Measurements from ENCODE around the gene PDE4B. TPM values are rescaled to one million over a fixed set of nuclear protein-coding genes. Genes with fewer than 3 reads are reported as not detected.

PDE4B gene
- total and polyA plus RNA-seq, 10 of the 15 experiments (the other 5 are each of a cell fraction or from before 2014, with no cell fraction given), result 3.0 to 13.2 (median 5.7) TPM

DNA sequence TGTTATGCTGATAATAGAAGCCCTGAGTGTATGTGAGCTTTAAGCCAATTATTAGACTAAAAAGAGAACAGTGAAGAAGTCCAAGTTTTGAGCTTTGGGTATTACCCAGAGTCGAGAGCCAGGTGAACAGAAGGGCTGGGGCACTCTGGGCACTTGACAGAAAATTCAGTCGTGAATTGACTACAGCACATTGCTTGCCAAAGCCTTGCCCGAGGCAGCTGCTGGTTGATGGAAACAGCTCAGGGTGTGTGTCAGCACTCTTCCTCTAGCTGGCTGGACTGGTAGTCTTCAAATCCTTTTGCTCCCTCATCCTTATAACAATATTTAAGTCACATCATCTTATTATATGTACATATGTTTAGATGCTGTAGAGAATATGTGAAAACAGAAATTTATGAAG, 21.3 kb downstream of the PDE4B start:
- Histone ChIP-seq H3K27ac (ENCODE audit: control insufficient read depth, insufficient read depth) (no peak overlapping the region), H3K79me2 (ENCODE audit: control insufficient read depth, insufficient read depth, low read length) (no peaks in the 10 kb centered on the region), H3K27me3 (replicated peaks in 1 of 2; ENCODE audit: control insufficient read depth in 2 of 2, insufficient read depth in 2 of 2, low read length in 1 of 2) (no peaks in the 10 kb centered on the region), H3K4me2 (ENCODE audit: control insufficient read depth, insufficient read depth) (no peak overlapping the region), H4K20me1 (ENCODE audit: control insufficient read depth, insufficient read depth) (no peaks in the 10 kb centered on the region), H3K4me3 (no peak overlapping the region), H2AFZ (ENCODE audit: control insufficient read depth, low read depth, low read length) (no peak overlapping the region), H3K36me3 (ENCODE audit: control insufficient read depth in 2 of 2, insufficient read depth in 2 of 2, low read length in 1 of 2) (no peaks in the 10 kb centered on the region), H3K9me3 (replicated peaks; ENCODE audit: control insufficient read depth, insufficient read depth, low read length) (no peaks in the 10 kb centered on the region), H3K9ac (ENCODE audit: control insufficient read depth, insufficient read depth, low read length) (no peak overlapping the region), H3K4me1 (ENCODE audit: control insufficient read depth, insufficient read depth, low read length) (peaks cover 8% of the 10 kb centered on the region)
- DNase-seq (ENCODE audit: low read depth, low spot score) (no peak), ATAC-seq (no peak), FAIRE-seq (no peak)
- CTCF ChIA-PET, result no interaction called here
- WGBS (ENCODE audit: insufficient coverage, insufficient replicate concordance, low lambda C conversion rate, missing lambda C conversion rate), result 7% methylated on average over 3 of the region's 3 CpGs
- intact Hi-C loops (cut with micrococcal nuclease; ENCODE audit: unreplicated experiment), result loop anchor here (10.0 kb wide), 3 partner anchors 431 to 631 kb away; no protein-coding TSS in a partner anchor
- in situ Hi-C loops (cut with MboI), result no loop called here
- SMC1A ChIA-PET (ENCODE audit: uncharacterized antibody, unreplicated experiment), result no interaction called here
- POLR2A ChIA-PET, result no interaction called here
- RAD21 ChIA-PET (ENCODE audit: unreplicated experiment), result no interaction called here
- no TSS peak for BruUV-seq (replicated peaks)
- no peak for TF ChIP-seq MYC (IDR thresholded peaks at IDR 0.05; ENCODE audit: insufficient read depth, insufficient read length, insufficient replicate concordance, low read length, severe bottlenecking)
- no peak for TF ChIP-seq STAT1 (conservative IDR thresholded peaks at IDR 0.05)
- no peak for TF ChIP-seq NFYA (IDR thresholded peaks at IDR 0.05; ENCODE audit: borderline replicate concordance, low read depth, low read length)
- TF ChIP-seq ZNF274 (IDR thresholded peaks at IDR 0.05; ENCODE audit: insufficient read depth, insufficient read length), result no peak

- Histone ChIP-seq H3K79me2 (ENCODE audit: control insufficient read depth, insufficient read depth, low read length) (no peaks in the 10 kb centered on the region), H3K4me2 (ENCODE audit: control insufficient read depth, insufficient read depth) (no peak overlapping the region), H2AFZ (ENCODE audit: control insufficient read depth, low read depth, low read length) (no peak overlapping the region), H3K27me3 (replicated peaks in 1 of 2; ENCODE audit: control insufficient read depth in 2 of 2, insufficient read depth in 2 of 2, low read length in 1 of 2) (no peaks in the 10 kb centered on the region), H4K20me1 (ENCODE audit: control insufficient read depth, insufficient read depth) (no peaks in the 10 kb centered on the region), H3K36me3 (ENCODE audit: control insufficient read depth in 2 of 2, insufficient read depth in 2 of 2, low read length in 1 of 2) (no peaks in the 10 kb centered on the region), H3K27ac (ENCODE audit: control insufficient read depth, insufficient read depth) (no peak overlapping the region), H3K9me3 (replicated peaks; ENCODE audit: control insufficient read depth, insufficient read depth, low read length) (no peaks in the 10 kb centered on the region), H3K9ac (ENCODE audit: control insufficient read depth, insufficient read depth, low read length) (no peak overlapping the region), H3K4me3 (no peak overlapping the region), H3K4me1 (ENCODE audit: control insufficient read depth, insufficient read depth, low read length) (peaks cover 8% of the 10 kb centered on the region)
- intact Hi-C loops (cut with micrococcal nuclease; ENCODE audit: unreplicated experiment) (loop anchor here (10.0 kb wide), 3 partner anchors 430 to 630 kb away; no protein-coding TSS in a partner anchor), in situ Hi-C loops (cut with MboI) (no loop called here)
- ChIA-PET POLR2A (no interaction called here), SMC1A (ENCODE audit: uncharacterized antibody, unreplicated experiment) (no interaction called here), CTCF (no interaction called here), RAD21 (ENCODE audit: unreplicated experiment) (no interaction called here)
- WGBS (ENCODE audit: insufficient coverage, insufficient replicate concordance, low lambda C conversion rate, missing lambda C conversion rate), result 97% methylated on average over 3 of the region's 3 CpGs
- BruUV-seq (replicated peaks), result no TSS peak
- no peak for TF ChIP-seq KDM1A (IDR thresholded peaks at IDR 0.05; ENCODE audit: borderline replicate concordance)
- TF ChIP-seq CTCF (IDR thresholded peaks at IDR 0.05 in 2 of 3, conservative IDR thresholded peaks at IDR 0.05 in 1 of 3; ENCODE audit: control insufficient read depth in 2 of 3, extremely low read depth in 1 of 3, insufficient read depth in 1 of 3, low read depth in 3 of 3, low read length in 3 of 3), result no peak
- ATAC-seq, result no peak
- DNase-seq (ENCODE audit: low read depth, low spot score), result no peak
- FAIRE-seq, result no peak
These were observed 22.1 kb downstream of the PDE4B start for GRCh38 chr1:65814752-65815151.

Measured in GM12878 (cell line).